Stimulated activated CD8-positive, alpha-beta memory T cell treated with anti-CD3 and anti-CD28 coated beads, Interleukin-12 subunit alpha, Interleukin-12 subunit beta, amount 100 ng/mL, for 4 hours (primary cell): Measurements from ENCODE around the gene RPRD1B.
"Not testable (repeated sequence)": the region's sequence is repeated elsewhere in the genome, so short reads cannot be mapped to it uniquely, and the experiment has no call there.

Experiments used
- DNase-seq: peaks from one replicate; pipeline ENCODE4 v3.0.0-alpha.2; 2020; ENCODE audit warnings: low read depth

Gene RPRD1B

DNA sequence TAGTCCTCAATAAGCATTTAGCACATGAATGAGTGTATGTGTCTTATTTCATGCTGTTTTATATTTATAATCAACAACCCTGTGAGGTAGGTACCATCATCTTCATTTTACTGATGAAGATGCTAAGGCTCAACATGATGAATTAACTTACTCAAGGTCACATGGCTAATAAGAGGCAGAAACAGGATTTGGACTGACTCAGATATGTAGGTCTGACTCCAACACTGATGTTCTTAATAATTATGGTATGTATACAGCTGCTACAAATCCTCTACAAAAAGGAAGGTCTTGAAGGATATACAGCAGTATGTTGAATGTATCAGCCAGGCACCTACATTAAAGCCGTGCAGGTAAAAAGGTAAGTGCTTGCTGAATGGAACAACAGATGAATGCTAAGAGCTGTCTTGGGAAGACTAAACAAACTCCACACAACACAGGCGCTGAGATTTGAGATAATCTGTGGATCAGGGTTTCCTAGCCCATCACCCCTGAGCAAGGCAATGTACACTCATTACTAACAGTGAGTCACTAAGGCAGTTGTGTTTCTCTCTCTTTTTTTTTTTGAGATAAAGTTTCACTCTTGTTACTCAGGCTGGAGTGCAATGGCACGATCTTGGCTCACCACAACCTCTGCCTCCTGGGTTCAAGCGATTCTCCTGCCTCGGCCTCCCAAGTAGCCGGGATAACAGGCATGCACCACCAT, 32.2 kb upstream of the RPRD1B start:
- no peak for DNase-seq

DNA sequence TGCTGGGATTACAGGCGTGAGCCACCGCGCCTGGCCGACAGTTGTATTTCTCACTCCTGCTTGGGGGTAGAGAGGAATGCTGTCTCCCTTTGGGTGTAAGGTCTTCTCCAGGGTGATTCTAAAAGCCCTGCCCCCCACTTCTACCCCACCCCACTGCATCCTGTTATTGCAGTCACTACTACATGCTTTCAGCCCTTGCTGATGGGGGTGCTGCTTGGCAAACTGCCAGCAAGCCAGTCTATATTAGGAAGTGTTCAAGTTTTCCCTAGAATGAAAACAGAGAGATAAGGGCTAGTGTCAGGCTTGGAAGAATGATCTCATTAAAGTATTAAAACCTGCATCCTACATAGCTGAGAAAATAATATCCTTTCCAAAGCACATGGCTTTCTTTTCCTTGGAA, 31.6 kb upstream of the RPRD1B start:
- no peak for DNase-seq

DNA sequence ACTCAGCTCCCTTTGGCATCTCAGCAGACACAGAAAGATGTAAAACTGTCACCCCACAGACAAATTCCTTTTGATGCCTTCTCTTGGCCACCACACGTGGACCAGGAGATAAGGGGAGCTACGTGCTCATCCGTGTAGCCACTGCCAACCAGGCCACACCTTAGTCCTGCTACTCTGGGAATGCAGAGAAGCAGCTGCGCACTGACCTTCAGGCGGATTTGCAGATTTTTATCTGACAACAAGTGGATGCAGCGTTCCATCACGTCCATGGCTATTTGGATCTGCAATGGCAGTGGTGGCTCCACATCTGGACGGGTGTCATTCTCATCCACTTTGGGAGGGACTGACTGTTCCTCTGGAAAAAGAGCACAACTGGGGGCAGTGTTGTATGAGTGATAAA, 31.1 kb upstream of the RPRD1B start:
- DNase-seq, result no peak

DNA sequence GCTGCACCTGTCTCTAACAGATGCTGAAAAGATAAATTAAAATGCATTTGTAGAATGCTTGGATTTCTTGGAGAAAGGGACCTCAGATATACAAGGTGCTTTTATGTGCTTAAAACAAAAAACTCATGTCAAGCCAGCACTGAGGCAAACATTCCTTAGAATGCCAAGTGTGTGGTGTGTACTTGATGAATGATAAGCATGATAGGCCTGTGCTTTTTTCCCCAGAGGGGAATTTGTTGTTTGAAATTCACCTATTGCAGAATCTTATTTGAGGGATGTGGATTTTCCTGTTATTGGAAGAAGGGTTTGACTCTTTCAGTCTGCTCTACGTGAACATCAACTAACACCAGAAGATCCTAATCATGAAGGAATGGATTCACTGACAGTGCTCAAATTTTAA, 29.1 kb upstream of the RPRD1B start:
- DNase-seq, result no peak

DNA sequence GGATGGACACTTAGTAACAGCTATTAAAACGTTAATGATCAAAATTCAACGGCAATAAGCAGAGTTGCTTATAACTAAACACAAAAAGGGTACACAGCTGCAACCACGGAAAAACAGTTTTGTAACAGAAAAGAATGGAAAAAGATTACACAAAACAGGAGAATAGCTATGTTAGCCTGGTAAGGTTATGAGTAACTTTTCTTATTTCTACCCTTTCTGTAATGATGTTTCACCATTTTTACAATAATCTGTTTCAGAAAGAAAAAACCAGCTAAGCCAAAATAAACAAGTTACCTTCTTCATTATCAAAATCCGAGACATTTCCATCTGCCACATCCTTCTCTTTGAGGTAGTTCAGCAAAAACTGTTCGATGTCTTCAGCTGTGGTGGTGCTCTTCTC, 27.6 kb upstream of the RPRD1B start:
- DNase-seq, result no peak

DNA sequence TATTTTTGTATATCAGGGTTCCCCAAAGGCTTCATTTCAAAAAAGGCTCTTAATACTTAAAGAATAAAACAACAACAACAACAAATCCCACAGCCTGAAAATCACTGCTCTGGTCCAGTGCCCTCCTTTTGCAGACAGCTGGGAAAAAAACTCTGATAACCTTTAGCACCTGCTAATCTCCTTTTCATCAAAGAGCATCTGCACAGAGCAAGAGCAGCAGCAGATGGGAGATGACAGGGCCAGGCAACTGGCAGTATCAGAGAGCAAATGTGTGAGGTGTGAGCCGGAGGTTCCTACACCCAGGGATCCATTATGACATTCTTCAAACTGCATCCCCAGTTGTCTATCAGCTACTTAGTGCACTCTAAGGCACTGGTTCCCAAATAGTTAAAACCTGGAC, 26.0 kb upstream of the RPRD1B start:
- no peak for DNase-seq

DNA sequence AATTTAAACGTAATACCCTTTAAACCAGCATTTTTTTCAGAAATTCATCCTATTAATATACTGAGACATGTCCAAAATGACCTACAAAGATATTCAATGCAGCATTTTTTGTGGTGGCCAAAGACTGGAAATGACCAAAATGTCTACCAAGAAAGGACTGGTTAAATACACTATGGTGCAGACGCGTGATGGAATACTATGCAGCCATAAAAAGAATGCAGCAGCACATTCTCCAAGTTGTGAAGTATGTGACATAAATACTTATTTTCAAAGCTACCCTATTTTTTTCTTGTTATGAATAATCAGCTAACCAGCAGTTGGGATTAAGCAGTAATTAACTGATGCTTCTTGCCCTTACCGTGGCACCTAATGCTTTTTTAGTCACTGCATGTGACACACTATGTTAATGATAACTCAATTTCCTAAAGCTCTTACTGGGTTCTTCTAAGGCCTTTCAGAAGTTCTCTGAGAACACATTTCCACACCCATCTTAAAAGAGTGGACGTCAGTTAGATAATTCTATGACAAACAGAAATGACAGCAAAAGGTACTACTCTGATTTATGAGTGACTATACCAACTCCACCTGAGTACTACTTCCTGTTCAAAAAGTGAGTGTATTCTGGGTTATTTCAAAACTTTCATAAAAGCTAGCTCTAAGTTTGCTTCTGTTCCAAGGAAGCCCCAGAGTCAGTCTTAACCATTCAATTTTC, 25.2 kb upstream of the RPRD1B start:
- DNase-seq, result no peak

DNA sequence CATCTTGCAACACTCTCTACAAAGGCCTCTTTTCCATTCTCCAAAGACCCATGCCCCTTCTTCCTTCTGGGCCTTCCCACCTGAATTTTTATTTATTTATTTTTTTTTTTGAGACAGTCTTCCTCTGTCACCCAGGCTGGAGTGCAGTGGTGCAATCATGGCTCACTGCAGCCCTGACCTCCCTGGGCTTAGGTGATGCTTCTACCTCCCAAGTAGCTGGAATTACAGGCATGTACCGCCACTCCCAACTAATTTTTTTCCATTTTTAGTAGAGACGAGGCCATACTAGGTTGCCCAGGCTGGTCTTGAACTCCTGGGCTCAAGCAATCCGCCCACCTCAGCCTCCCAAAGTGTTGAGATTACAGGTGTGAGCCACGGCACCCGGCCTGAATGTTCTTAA, 24.1 kb upstream of the RPRD1B start:
- not testable (repeated sequence) for DNase-seq

DNA sequence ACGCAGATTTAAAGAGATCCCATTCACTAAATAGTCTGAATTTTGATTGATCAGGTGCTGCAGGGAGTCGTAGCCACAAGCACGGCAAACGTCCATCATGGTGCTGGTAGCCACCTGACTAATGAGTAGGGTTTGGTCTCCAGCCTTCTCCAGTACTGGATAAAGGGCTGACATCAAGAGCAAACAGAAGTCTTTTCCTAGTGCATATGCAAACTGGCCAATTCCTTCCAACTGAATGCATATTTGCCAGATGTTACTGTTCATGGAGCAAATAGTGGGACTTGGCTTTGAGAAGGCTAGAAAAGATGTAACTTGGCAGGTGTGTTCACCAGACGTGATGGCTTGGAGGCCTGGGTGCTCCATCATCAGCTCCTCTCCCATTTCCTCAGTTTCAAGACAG, 21.9 kb upstream of the RPRD1B start:
- DNase-seq, result no peak

DNA sequence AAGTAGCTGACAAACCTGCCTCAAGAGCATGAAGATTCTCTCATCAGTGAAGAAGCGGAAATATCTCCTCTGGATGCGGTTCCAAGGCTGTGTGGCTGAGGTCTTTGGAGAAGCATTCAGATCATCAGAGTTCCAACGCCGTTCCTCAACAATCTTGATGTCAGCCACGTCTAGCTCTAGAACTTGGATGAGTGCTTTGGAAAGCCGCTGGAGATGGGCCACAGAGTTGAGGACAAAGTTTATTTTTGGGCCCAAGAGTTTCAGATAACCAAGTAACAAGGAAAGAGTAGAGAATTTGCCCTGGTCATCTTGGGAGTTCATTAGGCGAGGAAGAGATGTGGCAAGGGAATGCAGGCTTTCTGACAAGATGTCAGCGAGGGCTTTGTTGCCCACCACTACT, 21.2 kb upstream of the RPRD1B start:
- DNase-seq, result no peak

DNA sequence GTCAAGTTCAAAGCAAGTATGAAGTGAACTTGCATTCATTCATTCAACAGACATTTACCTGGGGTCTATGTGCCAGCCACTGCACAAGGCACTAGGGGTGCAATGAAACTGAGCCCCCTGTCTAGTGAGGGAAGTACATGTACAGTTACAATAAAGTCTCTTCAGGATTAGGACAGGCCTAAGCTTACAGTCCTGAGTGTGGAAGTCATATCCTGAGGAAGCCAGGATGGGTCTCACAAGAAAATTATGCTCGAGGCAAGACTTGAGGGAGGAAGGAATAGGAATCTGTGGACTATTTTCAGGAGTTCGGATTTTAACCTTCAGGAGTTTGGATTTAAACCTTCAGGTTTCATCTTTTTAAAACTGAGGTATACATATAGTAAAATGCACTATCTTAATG, 19.7 kb upstream of the RPRD1B start:
- no peak for DNase-seq

DNA sequence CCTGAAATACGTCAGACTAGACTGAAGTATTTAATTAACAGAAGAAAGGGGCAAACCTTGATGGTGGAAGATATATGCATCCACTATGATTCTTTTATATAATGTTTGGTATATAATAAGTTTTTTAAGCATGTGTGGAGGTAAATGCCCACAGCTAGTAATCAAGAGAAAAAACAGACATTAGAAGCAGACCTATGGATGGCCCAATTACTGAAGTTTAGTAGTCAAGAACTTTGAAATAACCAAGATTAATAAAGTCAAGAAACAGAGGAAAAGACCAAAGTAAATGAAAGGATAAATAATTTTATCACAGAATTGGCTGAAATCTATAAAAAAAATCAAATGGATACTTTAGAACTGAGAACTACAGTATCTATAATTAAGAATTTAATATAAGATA, 15.6 kb upstream of the RPRD1B start:
- DNase-seq, result no peak

DNA sequence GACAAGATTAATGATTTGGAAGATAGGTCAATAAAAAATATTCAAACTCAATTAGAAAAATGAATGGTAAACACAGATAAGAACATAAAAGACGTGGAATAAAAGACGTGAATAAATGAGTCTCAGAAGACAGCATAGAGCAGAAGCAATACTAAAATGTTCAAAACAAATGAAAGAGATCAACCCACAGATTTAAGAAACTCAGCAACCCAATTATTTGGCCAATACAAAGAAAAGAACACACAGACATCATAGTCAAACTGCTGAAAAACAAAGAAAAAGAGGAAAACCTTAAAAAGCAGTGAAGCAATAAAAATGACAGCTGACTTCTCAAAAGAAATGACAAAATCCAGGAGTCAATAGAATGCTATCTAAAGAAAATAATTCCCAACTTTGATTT, 15.2 kb upstream of the RPRD1B start:
- DNase-seq, result no peak

DNA sequence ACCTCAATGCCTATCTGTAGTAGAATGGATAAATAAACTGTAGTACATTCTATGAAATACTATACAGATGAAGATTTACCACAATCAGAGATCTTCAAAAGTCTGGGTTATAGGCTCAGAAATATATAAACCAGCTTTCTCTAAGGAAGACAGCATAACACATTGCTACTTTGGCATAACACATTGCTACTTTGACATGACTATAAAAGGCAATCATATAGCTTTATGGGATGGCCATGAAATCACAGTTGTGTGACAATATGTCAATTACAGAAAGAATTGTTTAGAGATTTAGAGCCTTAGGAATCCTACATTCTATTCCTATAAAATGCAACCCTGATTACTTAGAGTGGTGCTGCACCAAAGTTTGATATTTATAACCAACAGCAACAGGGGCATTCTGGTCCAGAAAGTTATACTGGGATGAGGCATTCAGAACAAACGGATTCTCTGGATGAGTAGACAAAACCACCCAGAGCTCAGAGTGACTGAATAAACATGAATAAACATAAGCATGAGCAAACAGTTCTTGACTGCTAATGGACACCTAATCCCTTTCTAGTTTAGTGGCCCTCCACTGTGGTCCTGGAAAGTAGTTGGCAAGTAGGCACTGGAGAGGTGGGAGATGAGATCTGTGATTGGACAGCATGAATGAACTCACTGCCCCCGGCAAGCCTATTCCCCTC, 12.3 kb upstream of the RPRD1B start:
- no peak for DNase-seq

DNA sequence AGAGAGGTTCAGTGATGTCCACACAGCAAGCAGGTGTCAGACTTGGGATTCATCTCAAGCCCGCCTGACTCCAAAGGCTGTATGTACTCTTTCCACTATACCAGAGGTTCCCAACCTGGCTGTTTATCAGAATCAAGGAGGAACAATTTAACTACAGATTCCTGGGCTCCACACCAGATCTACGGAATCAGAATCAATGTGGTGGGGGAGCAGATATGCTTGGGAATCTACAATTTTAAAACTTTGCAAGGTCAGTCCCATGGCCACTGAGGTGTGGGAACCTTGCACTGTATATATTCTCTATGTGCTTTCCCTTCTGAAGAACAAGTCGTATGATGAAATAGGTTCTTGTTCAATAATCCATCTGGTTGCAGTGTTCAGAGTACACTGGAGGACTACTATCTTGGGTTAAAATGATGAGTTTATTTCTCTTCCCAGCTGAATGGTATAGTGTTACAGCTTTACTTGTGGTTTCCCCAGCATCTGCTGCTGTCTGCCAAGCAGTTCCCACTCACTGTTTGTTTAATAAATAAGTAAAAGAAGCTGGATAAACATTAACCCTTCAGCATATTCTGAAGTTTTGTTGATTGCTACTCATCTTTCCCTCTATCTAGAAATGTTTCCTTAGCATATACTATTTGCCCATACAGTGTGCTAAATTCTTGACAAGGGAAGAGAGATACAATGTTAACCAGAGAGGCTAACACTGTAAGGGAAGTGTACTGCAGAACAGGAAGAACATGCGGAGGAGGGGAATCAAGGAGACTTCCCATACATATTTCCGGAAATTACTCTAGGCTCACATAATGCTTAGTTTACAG, 10.2 kb upstream of the RPRD1B start:
- DNase-seq, result no peak

DNA sequence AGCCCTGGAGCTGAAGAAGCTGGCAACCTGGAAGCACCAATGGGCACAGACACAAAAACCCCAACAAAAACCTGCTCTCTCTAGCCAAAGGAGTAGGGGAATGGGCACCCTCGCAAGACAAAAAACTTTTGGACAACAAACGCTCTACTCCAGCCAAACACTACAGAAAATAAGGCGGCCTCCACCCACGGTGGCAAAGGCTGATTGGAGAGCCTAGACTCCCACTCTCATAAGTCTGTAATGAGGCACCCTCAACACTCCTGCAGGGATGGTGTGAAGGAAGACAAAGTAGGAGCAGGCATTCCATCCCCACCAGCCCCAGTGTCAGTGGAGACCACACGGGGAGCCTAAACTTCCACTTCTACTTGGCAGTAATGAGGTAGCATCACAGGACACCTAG, 9.1 kb upstream of the RPRD1B start:
- DNase-seq, result no peak

DNA sequence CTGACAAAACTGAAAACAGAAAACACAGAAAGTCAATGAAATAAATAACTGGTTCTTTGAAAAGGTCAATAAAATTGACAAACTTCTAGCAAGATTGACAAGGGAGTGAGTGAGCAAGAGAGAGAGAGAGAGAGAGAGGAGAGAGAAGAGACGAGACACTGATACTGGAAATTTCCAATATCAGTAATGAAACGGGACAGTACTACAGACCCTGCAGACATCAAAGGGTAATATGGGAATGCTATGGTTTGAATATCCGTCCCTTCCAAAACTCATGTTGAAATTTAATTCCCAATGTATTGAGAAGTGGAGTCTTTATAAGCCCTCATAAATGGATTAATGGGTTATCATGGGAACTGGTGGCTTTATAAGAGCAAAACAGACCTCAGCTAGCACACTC, 4.1 kb upstream of the RPRD1B start:
- no peak for DNase-seq

DNA sequence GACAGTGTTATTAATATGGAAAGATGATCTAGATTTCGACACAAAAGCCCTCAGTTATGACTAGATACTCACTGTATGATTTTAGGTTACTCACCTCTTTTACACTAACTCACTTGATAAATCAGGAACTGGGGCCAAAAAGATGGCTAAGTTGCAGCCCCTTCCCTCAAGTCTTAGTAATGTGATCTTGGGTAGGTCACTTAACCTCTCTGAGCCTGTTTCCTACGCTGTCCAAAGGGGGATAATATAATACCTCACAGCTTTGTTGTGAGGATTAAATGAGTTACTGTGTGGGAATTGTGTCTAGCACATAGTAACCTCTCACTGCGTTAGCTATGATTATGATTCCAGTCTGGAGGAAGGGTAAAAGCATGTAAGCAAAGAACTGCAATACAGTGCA, 1.6 kb upstream of the RPRD1B start:
- DNase-seq, result no peak

DNA sequence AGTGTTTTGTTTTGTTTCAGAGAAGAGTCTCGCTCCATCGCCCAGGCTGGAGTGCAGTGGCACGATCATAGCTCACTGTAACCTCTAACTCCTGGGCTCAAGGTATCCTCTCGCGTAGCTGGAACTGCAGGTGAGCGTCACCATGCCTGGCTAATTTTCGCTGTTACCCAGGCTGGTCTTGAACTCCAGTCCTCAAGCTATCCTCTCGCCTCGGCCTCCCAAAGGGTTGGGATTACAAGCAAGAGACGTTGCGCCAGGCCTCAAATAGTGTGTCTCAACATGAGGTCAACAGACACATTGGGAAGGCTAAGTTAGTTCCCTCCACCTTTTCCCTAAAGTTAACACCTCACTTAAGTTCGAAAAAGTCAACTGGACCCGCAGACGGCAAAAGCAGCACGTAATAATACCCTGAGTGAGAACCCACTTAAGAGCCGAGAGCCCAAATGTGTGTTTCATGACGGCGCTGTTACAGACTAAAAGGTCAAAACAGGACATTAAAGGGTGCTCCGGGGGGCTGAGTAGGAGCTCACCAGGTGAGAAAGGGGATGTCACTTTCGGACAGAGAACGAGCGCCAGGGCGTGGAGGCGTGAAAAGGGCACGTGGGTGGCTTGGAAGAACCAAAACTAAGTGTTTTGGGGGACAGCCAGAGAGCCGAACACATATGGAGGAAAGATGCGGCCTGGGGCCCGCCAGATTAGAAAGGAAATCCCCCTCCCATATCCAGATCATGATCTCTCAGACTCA, 789 bp upstream of the RPRD1B start:
- DNase-seq, result no peak

DNA sequence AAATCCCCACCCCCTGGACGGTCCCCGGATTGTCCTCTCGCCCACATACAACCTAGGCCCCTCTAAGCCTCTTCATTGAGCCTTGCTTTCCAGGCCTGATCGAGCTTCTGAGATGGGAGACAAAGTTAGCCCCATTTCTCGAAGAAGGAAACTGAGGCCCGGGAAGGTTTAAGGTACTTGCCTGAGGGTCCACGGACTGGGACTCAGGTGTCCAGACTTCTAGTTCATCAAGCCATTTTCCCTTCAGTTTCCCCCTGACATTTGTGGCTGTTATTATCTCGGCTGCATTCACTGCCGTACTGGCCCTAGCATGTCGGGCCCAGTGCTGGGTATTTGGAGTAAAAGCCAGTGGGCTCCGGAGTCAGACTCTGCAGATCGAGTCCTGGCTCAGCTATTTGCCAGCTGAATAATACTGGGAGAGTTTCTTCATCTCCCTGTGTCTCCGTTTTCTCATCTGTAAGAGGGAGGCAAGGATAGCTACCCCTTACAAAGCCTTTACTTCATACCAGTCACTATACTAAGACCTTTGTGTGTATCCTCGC, 633 bp downstream of the RPRD1B start:
- DNase-seq, result no peak

DNA sequence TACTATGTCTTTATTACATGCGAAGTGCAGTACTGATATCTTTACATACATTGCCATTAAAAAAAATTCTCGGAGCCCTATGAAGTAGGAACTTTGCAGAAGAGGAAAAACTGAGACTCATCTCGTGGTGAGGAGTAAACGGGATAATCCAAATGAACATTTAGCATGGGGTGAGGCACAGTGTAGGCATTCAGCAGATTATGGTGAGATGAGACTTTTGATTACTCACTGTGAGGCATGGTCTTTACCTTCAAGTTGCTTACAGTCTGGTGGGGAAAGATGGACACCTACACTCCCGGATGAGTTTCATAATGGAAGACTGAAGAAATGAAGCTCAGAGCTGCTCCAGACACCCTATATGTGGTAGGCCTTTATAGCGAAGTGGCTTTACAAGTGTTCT, 1.4 kb downstream of the RPRD1B start:
- no peak for DNase-seq

DNA sequence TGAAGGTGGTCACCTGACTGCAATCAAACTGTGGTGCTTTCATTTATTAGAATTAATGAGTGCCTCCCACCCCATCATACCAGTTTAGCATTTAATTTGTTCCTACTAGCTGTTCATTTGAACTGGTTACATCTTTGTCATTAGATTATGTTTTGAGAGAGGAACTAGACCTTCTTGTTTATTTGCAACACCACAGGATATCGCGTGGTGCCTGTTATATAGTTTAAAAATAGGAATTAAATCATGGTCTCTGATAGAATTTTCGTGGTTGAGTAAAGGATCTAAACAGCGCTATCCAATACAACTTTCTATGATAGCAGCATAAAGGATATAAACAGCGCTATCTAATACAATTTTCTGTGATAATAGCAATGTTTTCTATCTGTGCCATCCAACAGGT, 2.8 kb downstream of the RPRD1B start:
- no peak for DNase-seq
